Endothelial cell of umbilical vein (primary cell): ENCODE results near the gene VAV2.

Experiments
- CTCF ChIP-seq, 2 donors: IDR thresholded peaks; 1 replicate in 1 of 2; 2 replicates in 1 of 2; pipeline ENCODE4 v1.5.1; 2011; ENCODE audit warnings: low read length in 2 of 2, mild to moderate bottlenecking in 2 of 2, moderate library complexity in 2 of 2, control low read depth in 1 of 2, inconsistent platforms in 1 of 2, low read depth in 1 of 2; ENCODE audit not compliant: insufficient read depth in 1 of 2; ENCODE audit errors: extremely low read depth in 1 of 2
- EZH2 ChIP-seq: IDR thresholded peaks from 2 replicates; pipeline ENCODE4 v1.6.1; 2012; ENCODE audit warnings: borderline replicate concordance, low read depth, mild to moderate bottlenecking, moderate library complexity, low read length, inconsistent platforms; ENCODE audit not compliant: severe bottlenecking
- FOS ChIP-seq: IDR thresholded peaks from 2 replicates; pipeline ENCODE4 v1.6.1; 2011; ENCODE audit warnings: mild to moderate bottlenecking, low read length, moderate library complexity, borderline replicate concordance; ENCODE audit not compliant: insufficient read depth
- POLR2A ChIP-seq: IDR thresholded peaks from 2 replicates; pipeline ENCODE4 v1.6.1; 2012; ENCODE audit warnings: low read depth, mild to moderate bottlenecking, control low read depth, low read length

DNA sequence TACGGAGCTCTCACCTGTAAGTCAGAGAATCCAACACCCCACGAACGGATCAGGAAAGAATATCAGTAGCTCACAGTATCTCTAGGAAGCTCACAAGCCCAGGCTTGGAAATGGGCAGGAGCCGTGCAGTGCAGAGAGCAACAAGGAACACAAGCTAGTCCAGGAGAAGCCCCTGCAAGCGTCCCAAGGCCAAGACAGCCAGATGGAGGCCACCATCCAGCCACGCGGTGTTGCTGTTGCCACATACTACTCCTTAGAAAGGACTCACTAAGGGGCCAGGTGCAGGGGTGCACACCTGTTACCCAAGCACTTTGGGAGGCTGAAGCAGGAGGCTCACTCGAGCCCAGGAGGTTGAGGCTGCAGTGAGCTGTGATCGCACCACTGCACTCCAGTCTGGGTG, 15.4 kb upstream of the VAV2 start:
- TF ChIP-seq CTCF (IDR thresholded peaks at IDR 0.05; ENCODE audit: extremely low read depth in 1 of 2, insufficient read depth in 1 of 2, low read depth in 1 of 2, low read length in 2 of 2) (no peak), FOS (no peak), POLR2A (no peak), EZH2 (no peak)
